ENCODE data around the gene ELL.
A peak's percentile ranks its signal among the peaks of the same experiment; 100 is the strongest.

The ELL gene

DNA sequence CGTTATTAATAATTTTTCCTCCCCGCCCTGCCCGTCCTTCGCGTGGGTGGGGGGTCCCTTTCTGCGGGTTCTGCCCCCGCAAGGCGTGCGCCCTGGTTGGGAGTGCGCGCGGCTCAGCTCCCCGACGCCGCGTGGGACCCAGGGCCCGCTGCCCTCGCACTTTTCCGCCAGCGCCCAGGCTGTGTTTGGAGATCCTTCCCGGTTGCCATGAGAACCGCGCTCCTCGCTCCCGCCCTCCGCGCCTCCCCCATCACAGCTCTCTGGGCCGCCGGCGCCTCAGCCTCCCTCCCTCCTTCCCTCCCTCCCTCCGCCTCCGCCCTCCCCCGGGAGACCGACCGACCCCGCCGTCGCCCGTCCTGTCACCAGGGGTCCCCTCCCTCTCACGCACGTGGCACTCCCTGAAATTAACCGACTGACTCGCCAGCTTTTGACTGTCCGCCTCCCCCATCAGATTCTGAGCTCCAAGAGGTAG is 105.1 kb downstream of the ELL start:
- TF ChIP-seq, protein P1, sequence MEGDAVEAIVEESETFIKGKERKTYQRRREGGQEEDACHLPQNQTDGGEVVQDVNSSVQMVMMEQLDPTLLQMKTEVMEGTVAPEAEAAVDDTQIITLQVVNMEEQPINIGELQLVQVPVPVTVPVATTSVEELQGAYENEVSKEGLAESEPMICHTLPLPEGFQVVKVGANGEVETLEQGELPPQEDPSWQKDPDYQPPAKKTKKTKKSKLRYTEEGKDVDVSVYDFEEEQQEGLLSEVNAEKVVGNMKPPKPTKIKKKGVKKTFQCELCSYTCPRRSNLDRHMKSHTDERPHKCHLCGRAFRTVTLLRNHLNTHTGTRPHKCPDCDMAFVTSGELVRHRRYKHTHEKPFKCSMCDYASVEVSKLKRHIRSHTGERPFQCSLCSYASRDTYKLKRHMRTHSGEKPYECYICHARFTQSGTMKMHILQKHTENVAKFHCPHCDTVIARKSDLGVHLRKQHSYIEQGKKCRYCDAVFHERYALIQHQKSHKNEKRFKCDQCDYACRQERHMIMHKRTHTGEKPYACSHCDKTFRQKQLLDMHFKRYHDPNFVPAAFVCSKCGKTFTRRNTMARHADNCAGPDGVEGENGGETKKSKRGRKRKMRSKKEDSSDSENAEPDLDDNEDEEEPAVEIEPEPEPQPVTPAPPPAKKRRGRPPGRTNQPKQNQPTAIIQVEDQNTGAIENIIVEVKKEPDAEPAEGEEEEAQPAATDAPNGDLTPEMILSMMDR (conservative IDR thresholded peaks at IDR 0.05; ENCODE audit: low read depth, low read length), result no peak
- H3K36me3 ChIP-seq (ENCODE audit: insufficient read depth), result no peaks in the 10 kb centered on the region
- peaks cover 51% of the 10 kb centered on the region for H3K4me1 ChIP-seq (ENCODE audit: low read depth, poor library complexity, severe bottlenecking)
- H3K27ac ChIP-seq, result peak overlapping the region; percentile 41; the same call in 1 of the 2 replicates
- 0 out of 2 replicates have a peak, but pooled peaks cover 8% of the 10 kb centered on the region for H3K79me2 ChIP-seq (ENCODE audit: insufficient read depth, low read depth)
- no peaks in the 10 kb centered on the region for H4K20me1 ChIP-seq (ENCODE audit: insufficient read depth)
- peak overlapping the region; percentile 56; the same call in 1 of the 2 replicates for H3K9ac ChIP-seq
- H3K4me3 ChIP-seq (IDR thresholded peaks at IDR 0.05; ENCODE audit: insufficient read depth, low read depth, low read length), result no peak overlapping the region
- peaks cover 19% of the 10 kb centered on the region; the same call in 1 of the 2 replicates for H3K27me3 ChIP-seq (ENCODE audit: insufficient read depth, low read depth)
- peak overlapping the region; percentile 84 for H3K4me2 ChIP-seq
- H2AFZ ChIP-seq (ENCODE audit: low read depth), result peak overlapping the region; percentile 93

DNA sequence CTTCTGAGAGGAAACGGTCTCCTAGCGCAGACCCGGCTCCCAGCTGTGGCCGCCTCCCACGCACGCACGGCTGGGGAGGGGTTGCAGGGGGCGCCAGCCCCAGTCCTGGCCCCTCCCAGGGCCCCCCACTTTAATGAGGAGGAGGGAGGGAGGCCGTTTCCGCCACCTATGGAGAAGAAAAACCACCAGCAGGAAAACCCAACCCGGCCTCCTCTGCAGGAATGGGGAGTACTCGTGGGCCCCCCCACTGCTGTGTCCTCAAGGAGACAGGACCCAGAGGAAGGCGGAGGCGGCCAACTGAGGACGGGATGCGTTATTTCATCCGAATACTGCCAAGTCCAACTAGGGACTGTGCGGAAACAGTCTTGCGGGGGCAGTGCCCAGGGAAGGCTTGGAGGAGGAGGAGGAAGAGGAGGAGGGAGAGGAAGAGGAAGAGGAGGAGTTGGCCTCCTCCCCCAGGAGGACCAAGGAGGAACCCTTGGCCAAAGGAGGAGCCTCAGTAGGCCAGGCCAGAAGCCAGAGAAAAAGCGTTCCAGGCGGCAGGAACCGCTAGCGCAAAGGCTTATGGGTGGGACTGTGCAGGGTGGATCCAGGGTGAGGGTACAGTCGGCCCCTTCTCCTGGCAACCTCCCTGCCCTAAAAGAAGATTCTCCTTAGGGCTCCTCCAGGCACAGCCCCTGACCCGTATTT is 106.5 kb downstream of the ELL start:
- Histone ChIP-seq H3K27ac (no peak overlapping the region), H3K4me1 (ENCODE audit: low read depth, poor library complexity, severe bottlenecking) (peaks cover 42% of the 10 kb centered on the region), H3K4me2 (no peak overlapping the region; the same call in 1 of the 2 replicates), H2AFZ (ENCODE audit: low read depth) (no peak overlapping the region), H3K4me3 (IDR thresholded peaks at IDR 0.05; ENCODE audit: insufficient read depth, low read depth, low read length) (no peak overlapping the region), H3K79me2 (ENCODE audit: insufficient read depth, low read depth) (0 out of 2 replicates have a peak, but pooled peaks cover 3% of the 10 kb centered on the region), H3K27me3 (ENCODE audit: insufficient read depth, low read depth) (peaks cover 31% of the 10 kb centered on the region; the same call in 1 of the 2 replicates), H4K20me1 (ENCODE audit: insufficient read depth) (no peaks in the 10 kb centered on the region), H3K9ac (no peak overlapping the region), H3K36me3 (ENCODE audit: insufficient read depth) (no peaks in the 10 kb centered on the region)
- TF ChIP-seq, protein P1 (conservative IDR thresholded peaks at IDR 0.05; ENCODE audit: low read depth, low read length), result no peak

DNA sequence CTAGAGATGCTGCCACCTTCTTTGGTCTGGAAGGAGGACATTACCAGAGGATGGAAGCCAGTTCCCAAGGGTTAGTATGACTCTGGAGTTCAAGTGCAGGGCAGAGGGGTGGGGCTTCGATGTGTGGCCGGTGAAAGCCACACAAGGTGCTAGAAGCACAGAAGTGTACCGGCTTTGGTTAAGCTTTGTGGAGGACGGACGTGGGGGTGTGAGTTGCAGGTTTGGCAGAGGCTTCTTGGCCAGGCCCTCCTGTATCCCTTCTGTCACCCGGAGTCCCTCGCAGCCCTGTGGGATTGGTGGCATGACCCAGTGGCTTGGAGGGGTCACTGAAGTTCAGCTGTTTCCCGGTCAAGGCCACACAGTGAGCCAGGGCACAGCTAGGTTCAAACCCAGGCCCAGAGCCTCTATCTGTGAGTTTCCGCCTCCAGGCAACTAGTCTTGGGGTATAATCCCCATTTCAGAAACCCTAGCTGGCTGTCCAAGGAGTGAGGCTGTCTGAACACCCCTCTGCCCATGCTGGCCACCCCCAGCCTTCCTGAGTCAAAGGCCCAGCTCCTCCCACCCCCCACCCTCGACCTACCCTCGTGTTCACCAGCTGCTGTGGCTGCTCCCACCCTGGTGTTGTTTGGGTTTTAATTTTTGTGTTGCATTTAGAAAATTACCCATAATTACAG is 107.2 kb downstream of the ELL start:
- H4K20me1 ChIP-seq (ENCODE audit: insufficient read depth), result no peaks in the 10 kb centered on the region
- no peak overlapping the region for H3K9ac ChIP-seq
- peak overlapping the region; percentile 33; the same call in 1 of the 2 replicates for H3K4me2 ChIP-seq
- H3K4me3 ChIP-seq (IDR thresholded peaks at IDR 0.05; ENCODE audit: insufficient read depth, low read depth, low read length), result no peak overlapping the region
- no peak overlapping the region for H3K27ac ChIP-seq
- no peaks in the 10 kb centered on the region for H3K79me2 ChIP-seq (ENCODE audit: insufficient read depth, low read depth)
- H2AFZ ChIP-seq (ENCODE audit: low read depth), result no peak overlapping the region
- TF ChIP-seq, protein P1 (conservative IDR thresholded peaks at IDR 0.05; ENCODE audit: low read depth, low read length), result no peak
- H3K4me1 ChIP-seq (ENCODE audit: low read depth, poor library complexity, severe bottlenecking), result peaks cover 44% of the 10 kb centered on the region
- peaks cover 31% of the 10 kb centered on the region; the same call in 1 of the 2 replicates for H3K27me3 ChIP-seq (ENCODE audit: insufficient read depth, low read depth)
- H3K36me3 ChIP-seq (ENCODE audit: insufficient read depth), result no peaks in the 10 kb centered on the region

DNA sequence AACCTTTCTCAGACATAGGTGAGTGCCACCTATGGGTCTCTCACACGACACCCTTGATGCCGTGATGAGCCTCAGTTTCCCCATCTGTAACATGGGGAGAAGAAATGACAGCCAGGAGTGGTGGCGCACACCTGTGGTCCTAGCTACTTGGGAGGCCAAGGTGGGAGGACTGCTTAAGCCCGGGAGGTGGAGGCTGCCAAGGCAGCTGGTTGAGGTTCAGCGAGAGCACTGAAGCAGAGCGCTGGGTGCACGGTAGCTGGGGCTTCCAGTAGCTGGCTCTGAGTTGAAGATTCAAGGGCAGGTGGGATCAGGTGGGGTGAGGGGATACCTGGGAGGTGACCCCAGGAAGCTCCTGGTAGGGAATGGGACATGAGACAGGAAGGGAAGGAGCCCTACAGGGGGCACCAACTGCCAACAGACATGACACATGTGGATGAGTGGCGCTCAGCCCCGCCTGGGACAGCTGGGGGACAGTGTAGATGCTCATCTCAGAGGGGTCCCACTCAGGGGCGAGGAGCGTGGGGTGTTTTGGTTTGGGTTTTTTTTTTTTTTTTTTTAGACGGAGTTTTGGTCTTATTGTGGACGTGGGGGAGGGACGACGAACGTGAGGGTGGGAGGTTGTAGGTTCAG is 109.1 kb downstream of the ELL start:
- no peak overlapping the region for H2AFZ ChIP-seq (ENCODE audit: low read depth)
- H4K20me1 ChIP-seq (ENCODE audit: insufficient read depth), result no peaks in the 10 kb centered on the region
- H3K4me3 ChIP-seq (IDR thresholded peaks at IDR 0.05; ENCODE audit: insufficient read depth, low read depth, low read length), result no peak overlapping the region
- H3K27me3 ChIP-seq (ENCODE audit: insufficient read depth, low read depth), result peaks cover 28% of the 10 kb centered on the region; the same call in 1 of the 2 replicates
- H3K36me3 ChIP-seq (ENCODE audit: insufficient read depth), result no peaks in the 10 kb centered on the region
- TF ChIP-seq, protein P1 (conservative IDR thresholded peaks at IDR 0.05; ENCODE audit: low read depth, low read length), result no peak
- H3K27ac ChIP-seq, result no peak overlapping the region
- no peaks in the 10 kb centered on the region for H3K79me2 ChIP-seq (ENCODE audit: insufficient read depth, low read depth)
- no peak overlapping the region for H3K9ac ChIP-seq
- H3K4me1 ChIP-seq (ENCODE audit: low read depth, poor library complexity, severe bottlenecking), result peaks cover 37% of the 10 kb centered on the region
- no peak overlapping the region for H3K4me2 ChIP-seq
